Uterus (tissue), 4 donors: ENCODE measurements around the gene COASY. TPM values are rescaled to one million over a fixed set of nuclear protein-coding genes. Genes with fewer than 3 reads are reported as not detected.

Experiments
- DNase-seq, 2 donors: peaks; one replicate each; pipeline ENCODE4 v3.0.0-alpha.2; 2019 to 2020
- H3K27ac ChIP-seq, 2 donors: fragments of 200-600 bp; sonication (generic); 1 replicate in 1 of 2; 2 replicates in 1 of 2; pipeline ENCODE4 v1.5.1; 2016 to 2018
- H3K27me3 ChIP-seq, 2 donors: fragments of 200-600 bp; sonication (generic); one replicate each; pipeline ENCODE4 v1.5.1; 2018 to 2019; ENCODE audit warnings: control low read depth in 1 of 2
- H3K36me3 ChIP-seq, 2 donors: fragments of 200-600 bp; sonication (generic); one replicate each; pipeline ENCODE4 v1.5.1; 2019; ENCODE audit warnings: control low read depth in 1 of 2
- H3K4me1 ChIP-seq, 2 donors: fragments of 200-600 bp; sonication (generic); one replicate each; pipeline ENCODE4 v1.5.1; 2018 to 2019; ENCODE audit warnings: control low read depth in 1 of 2
- H3K4me3 ChIP-seq, 2 donors: fragments of 200-600 bp; sonication (generic); 1 replicate in 1 of 2; 2 replicates in 1 of 2; pipeline ENCODE4 v1.5.1; 2018 to 2019; ENCODE audit warnings: mild to moderate bottlenecking in 1 of 2
- H3K9me3 ChIP-seq, 2 donors: fragments of 200-600 bp; sonication (generic); one replicate each; pipeline ENCODE4 v1.5.1; 2019; ENCODE audit warnings: control low read depth in 1 of 2
- CTCF ChIP-seq, 4 experiments: fragments of 200-600 bp in 2 of 4; fragments of 450-650 bp in 2 of 4; sonication (generic) in 2 of 4; IDR thresholded peaks; one replicate each; pipeline ENCODE4 v1.5.1; 2016 to 2019; ENCODE audit warnings: antibody characterized with exemption in 4 of 4, mild to moderate bottlenecking in 2 of 4, moderate library complexity in 1 of 4
- POLR2A ChIP-seq, 2 donors: fragments of 450-650 bp; IDR thresholded peaks; one replicate each; pipeline ENCODE4 v1.6.1; 2016; ENCODE audit warnings: antibody characterized with exemption in 2 of 2, mild to moderate bottlenecking in 1 of 2, moderate library complexity in 1 of 2
- intact Hi-C: fragments of 100-400 bp; cut with DNase I; formaldehyde crosslinking; loops from one replicate; pipeline ENCODE4 v1.15.1; 2023; ENCODE audit warnings: low total_unique reads
- total RNA-seq, 4 donors: library from RNA; depleted of rRNA in 3 of 4; stranded (reverse); fragments of >200 nt in 3 of 4; gene quantifications; one replicate each; pipeline versions ENCODE4 v1.1.0 to v1.2.4, GENCODE V29; 2014 to 2023
- donor health status: DM: yes; HTN: yes; CAD: no.

The COASY gene
- total RNA-seq, 4 donors from 2014 or later = 2.6 to 42.6 (median 16.1) TPM

GRCh38 chr17:42563543-42563942, 1.6 kb downstream of the COASY start:
- H3K9me3 ChIP-seq = no peaks in the 10 kb centered on the region
- H3K4me1 ChIP-seq = peaks cover 11 to 18% of the 10 kb centered on the region in 2 donors
- no peak for DNase-seq
- peak overlapping the region in 1 of 2 donors; percentile 69 for H3K4me3 ChIP-seq
- no peaks in the 10 kb centered on the region for H3K36me3 ChIP-seq
- intact Hi-C loops = no loop called here
- no peak overlapping the region for H3K27ac ChIP-seq
- no peaks in the 10 kb centered on the region for H3K27me3 ChIP-seq
- no peak for TF ChIP-seq POLR2A (IDR thresholded peaks at IDR 0.05)
- TF ChIP-seq CTCF (IDR thresholded peaks at IDR 0.05) = no peak

GRCh38 chr17:42563950-42564349, 2.0 kb downstream of the COASY start:
- Histone ChIP-seq H3K27me3 (no peaks in the 10 kb centered on the region), H3K27ac (no peak overlapping the region), H3K9me3 (no peaks in the 10 kb centered on the region), H3K36me3 (no peaks in the 10 kb centered on the region), H3K4me1 (peaks cover 11 to 18% of the 10 kb centered on the region in 2 donors), H3K4me3 (no peak overlapping the region)
- DNase-seq = no peak
- intact Hi-C loops = no loop called here
- TF ChIP-seq CTCF (IDR thresholded peaks at IDR 0.05) (no peak), POLR2A (IDR thresholded peaks at IDR 0.05) (no peak)

GRCh38 chr17:42564815-42565522, 3.0 kb downstream of the COASY start:
- no peak for DNase-seq
- Histone ChIP-seq H3K4me1 (peaks cover 11 to 18% of the 10 kb centered on the region in 2 donors), H3K27me3 (no peaks in the 10 kb centered on the region), H3K27ac (no peak overlapping the region), H3K36me3 (no peaks in the 10 kb centered on the region), H3K4me3 (no peak overlapping the region), H3K9me3 (no peaks in the 10 kb centered on the region)
- no peak for TF ChIP-seq POLR2A (IDR thresholded peaks at IDR 0.05)
- TF ChIP-seq CTCF (IDR thresholded peaks at IDR 0.05) = no peak
- intact Hi-C loops = no loop called here

GRCh38 chr17:42565523-42566214, 3.7 kb downstream of the COASY start:
- intact Hi-C loops = no loop called here
- Histone ChIP-seq H3K27ac (peak overlapping the region; percentile 86 to 91), H3K4me3 (no peak overlapping the region), H3K27me3 (no peaks in the 10 kb centered on the region), H3K4me1 (peaks cover 11 to 18% of the 10 kb centered on the region in 2 donors), H3K9me3 (no peaks in the 10 kb centered on the region), H3K36me3 (no peaks in the 10 kb centered on the region)
- DNase-seq = no peak
- TF ChIP-seq CTCF (IDR thresholded peaks at IDR 0.05) (no peak), POLR2A (IDR thresholded peaks at IDR 0.05) (no peak)

- intact Hi-C loops = no loop called here
- H3K4me3 ChIP-seq = peak overlapping the region; percentile 82 to 84
- TF ChIP-seq CTCF (IDR thresholded peaks at IDR 0.05) (no peak), POLR2A (IDR thresholded peaks at IDR 0.05) (no peak)
- peak overlapping the region; percentile 86 to 91 for H3K27ac ChIP-seq
- no peaks in the 10 kb centered on the region for H3K36me3 ChIP-seq
- no peaks in the 10 kb centered on the region for H3K27me3 ChIP-seq
- H3K9me3 ChIP-seq = no peaks in the 10 kb centered on the region
- H3K4me1 ChIP-seq = peaks cover 11 to 18% of the 10 kb centered on the region in 2 donors
- no peak for DNase-seq
Measured at GRCh38 chr17:42566215-42566882, 4.4 kb downstream of the COASY start.
